Osteoblast (primary cell): ENCODE measurements around the gene INAVA. TPM values are rescaled to one million over a fixed set of nuclear protein-coding genes. Genes with fewer than 3 reads are reported as not detected.

ENCODE experiments used
- DNase-seq: peaks from one replicate; pipeline ENCODE4 v3.0.0; 2011; ENCODE audit warnings: low spot score, mixed read lengths; ENCODE audit not compliant: insufficient read length; ENCODE audit errors: missing footprints
- H2AFZ ChIP-seq: 2 replicates; pipeline ENCODE4 v1.6.0; 2011; ENCODE audit warnings: mild to moderate bottlenecking, low read length
- H3K27ac ChIP-seq: 2 replicates; pipeline ENCODE4 v1.5.1; 2011; ENCODE audit warnings: mild to moderate bottlenecking, low read depth, low read length, moderate library complexity
- H3K27me3 ChIP-seq: 2 replicates; pipeline ENCODE4 v1.6.0; 2012; ENCODE audit warnings: mild to moderate bottlenecking, control low read depth, inconsistent platforms, low read length, moderate library complexity; ENCODE audit not compliant: insufficient read depth
- H3K36me3 ChIP-seq: 2 replicates; pipeline ENCODE4 v1.5.1; 2011; ENCODE audit warnings: mild to moderate bottlenecking, low read length, control low read depth, moderate library complexity; ENCODE audit not compliant: insufficient read depth
- H3K4me1 ChIP-seq: 2 replicates; pipeline ENCODE4 v1.5.1; 2011; ENCODE audit warnings: mild to moderate bottlenecking, low read length, control low read depth, moderate library complexity; ENCODE audit not compliant: insufficient read depth
- H3K4me2 ChIP-seq: 2 replicates; pipeline ENCODE4 v1.6.0; 2011; ENCODE audit warnings: mild to moderate bottlenecking, low read length; ENCODE audit not compliant: insufficient read depth
- H3K4me3 ChIP-seq: fragments of 200-600 bp; sonication (generic); 3 replicates; pipeline ENCODE4 v1.5.1; 2012; ENCODE audit warnings: mild to moderate bottlenecking, low read length, inconsistent platforms; ENCODE audit not compliant: insufficient read depth
- H3K79me2 ChIP-seq: 2 replicates; pipeline ENCODE4 v1.6.0; 2012; ENCODE audit warnings: mild to moderate bottlenecking, low read length, control low read depth, inconsistent platforms; ENCODE audit not compliant: insufficient read depth
- H3K9me3 ChIP-seq: 2 replicates; pipeline ENCODE4 v1.5.1; 2011; ENCODE audit warnings: low read depth, low read length, control low read depth
- H4K20me1 ChIP-seq: 2 replicates; pipeline ENCODE4 v1.6.0; 2012; ENCODE audit warnings: mild to moderate bottlenecking, low read length, control low read depth; ENCODE audit not compliant: insufficient read depth
- total RNA-seq: library from RNA; depleted of rRNA; stranded (reverse); fragments of >200 nt; gene quantifications from 2 replicates; pipeline ENCODE4 v1.2.3, GENCODE V29; 2012
- TF ChIP-seq, protein P1 (sequence below): IDR thresholded peaks from 2 replicates; pipeline ENCODE4 v1.5.1; 2011; ENCODE audit warnings: mild to moderate bottlenecking, low read depth, low read length, moderate library complexity; ENCODE audit errors: extremely low read depth

The INAVA gene
- total RNA-seq, 1 donor, result 0.36 TPM

DNA sequence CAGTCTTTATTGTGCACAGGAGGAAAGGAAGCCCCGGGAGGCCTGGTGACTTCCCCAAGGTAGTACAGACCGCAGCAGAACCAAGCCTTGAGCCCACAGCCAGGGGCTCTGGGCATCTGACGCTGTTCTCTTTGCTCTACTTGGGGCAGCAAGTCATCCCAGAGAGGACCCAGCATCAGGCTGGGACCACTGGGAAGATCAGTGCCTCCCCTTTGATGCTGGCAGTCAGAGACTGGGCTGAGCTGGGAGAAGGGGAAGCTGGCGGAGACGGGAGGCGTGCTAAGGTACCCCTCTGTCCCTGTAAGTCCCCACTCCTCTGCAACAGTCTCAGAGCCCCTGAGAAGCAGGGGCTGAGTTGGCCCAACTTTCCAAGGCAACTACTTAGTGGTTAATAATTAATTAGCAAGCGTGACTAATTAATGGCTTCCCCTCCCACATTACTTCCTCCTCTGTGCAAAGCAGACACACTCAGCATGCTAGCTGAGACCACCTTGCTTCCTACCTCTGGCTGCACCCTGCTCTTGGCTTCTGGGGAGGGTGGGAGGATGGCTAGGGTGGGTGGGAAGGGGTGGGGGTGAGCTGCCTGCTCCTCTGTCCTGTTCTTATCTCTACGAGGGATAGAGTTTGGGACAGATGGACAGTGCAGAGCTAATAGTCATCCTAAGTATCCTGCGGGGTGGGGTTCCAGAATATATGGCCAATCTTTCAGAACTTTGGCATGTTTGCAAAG is 1.3 kb downstream of the INAVA start:
- H4K20me1 ChIP-seq, result no peaks in the 10 kb centered on the region
- H3K4me1 ChIP-seq, result no peaks in the 10 kb centered on the region
- H3K9me3 ChIP-seq, result no peaks in the 10 kb centered on the region
- H3K36me3 ChIP-seq, result no peaks in the 10 kb centered on the region
- H2AFZ ChIP-seq, result no peak overlapping the region
- H3K79me2 ChIP-seq, result no peaks in the 10 kb centered on the region
- no peak overlapping the region for H3K4me3 ChIP-seq
- no peak overlapping the region for H3K4me2 ChIP-seq
- H3K27me3 ChIP-seq, result peaks cover 30% of the 10 kb centered on the region
- DNase-seq, result no peak
- H3K27ac ChIP-seq, result no peak overlapping the region
- TF ChIP-seq, protein P1, sequence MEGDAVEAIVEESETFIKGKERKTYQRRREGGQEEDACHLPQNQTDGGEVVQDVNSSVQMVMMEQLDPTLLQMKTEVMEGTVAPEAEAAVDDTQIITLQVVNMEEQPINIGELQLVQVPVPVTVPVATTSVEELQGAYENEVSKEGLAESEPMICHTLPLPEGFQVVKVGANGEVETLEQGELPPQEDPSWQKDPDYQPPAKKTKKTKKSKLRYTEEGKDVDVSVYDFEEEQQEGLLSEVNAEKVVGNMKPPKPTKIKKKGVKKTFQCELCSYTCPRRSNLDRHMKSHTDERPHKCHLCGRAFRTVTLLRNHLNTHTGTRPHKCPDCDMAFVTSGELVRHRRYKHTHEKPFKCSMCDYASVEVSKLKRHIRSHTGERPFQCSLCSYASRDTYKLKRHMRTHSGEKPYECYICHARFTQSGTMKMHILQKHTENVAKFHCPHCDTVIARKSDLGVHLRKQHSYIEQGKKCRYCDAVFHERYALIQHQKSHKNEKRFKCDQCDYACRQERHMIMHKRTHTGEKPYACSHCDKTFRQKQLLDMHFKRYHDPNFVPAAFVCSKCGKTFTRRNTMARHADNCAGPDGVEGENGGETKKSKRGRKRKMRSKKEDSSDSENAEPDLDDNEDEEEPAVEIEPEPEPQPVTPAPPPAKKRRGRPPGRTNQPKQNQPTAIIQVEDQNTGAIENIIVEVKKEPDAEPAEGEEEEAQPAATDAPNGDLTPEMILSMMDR, result no peak

DNA sequence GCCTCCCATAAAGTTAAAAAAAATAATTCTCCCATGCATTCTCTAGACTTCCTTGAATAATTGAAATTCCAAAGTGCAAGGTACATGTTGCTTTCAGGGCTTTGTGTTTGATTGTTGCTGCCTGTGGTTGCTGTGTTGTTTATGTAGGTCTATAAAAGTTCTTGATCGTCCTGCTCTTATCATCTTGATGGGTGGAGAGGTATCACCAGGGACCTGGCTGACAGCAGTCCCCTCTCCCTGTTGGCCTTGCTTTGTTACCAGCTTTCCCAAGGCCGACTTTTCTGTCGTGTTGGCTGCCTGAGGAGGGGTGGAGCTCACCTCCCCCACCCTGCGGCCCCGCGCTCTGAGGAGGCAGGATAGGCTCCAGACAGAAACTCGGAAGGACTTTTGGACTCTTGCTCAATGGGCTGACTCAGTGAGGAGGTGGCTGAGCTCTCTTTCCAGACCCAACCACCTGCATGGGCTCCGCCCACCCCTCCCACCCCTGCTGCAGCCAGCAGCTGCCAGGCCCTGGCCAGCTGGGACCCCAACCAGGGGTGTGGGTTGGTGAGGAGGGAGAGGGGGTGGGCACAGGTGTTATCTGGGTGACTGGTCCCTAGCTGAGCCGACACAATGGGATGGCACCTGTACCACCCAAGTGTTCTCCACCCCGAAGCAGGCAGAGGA is 2.0 kb downstream of the INAVA start:
- no peak overlapping the region for H2AFZ ChIP-seq
- H3K4me1 ChIP-seq, result no peaks in the 10 kb centered on the region
- no peak for DNase-seq
- no peaks in the 10 kb centered on the region for H3K36me3 ChIP-seq
- no peak overlapping the region for H3K4me2 ChIP-seq
- H3K79me2 ChIP-seq, result no peaks in the 10 kb centered on the region
- H3K9me3 ChIP-seq, result no peaks in the 10 kb centered on the region
- no peak overlapping the region for H3K27ac ChIP-seq
- H3K27me3 ChIP-seq, result peaks cover 25% of the 10 kb centered on the region
- no peaks in the 10 kb centered on the region for H4K20me1 ChIP-seq
- no peak overlapping the region for H3K4me3 ChIP-seq
- TF ChIP-seq, protein P1, result no peak

DNA sequence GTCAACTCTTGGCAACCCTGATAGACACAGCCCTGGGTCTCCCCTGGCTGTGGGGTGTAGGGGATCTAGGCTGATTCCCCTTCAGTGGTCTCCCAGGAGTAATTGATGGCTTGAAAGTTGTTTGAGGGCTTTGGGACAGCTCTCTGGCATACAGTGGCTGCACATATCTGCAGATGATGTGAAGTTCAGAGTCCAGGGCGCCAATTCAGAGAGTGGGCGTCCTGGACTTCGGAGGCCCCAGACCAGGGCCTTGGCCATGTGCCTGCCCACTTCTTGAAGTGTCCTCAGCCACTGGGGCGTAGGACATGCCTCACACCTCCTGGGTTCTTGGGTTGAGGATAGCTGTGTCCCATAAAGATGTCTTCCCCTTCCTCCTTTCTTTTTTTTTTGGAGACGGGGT is 2.6 kb downstream of the INAVA start:
- Histone ChIP-seq H3K4me1 (no peaks in the 10 kb centered on the region), H3K36me3 (no peaks in the 10 kb centered on the region), H3K9me3 (no peaks in the 10 kb centered on the region), H3K4me2 (no peak overlapping the region), H3K27ac (no peak overlapping the region), H3K27me3 (peaks cover 19% of the 10 kb centered on the region), H2AFZ (no peak overlapping the region), H3K4me3 (no peak overlapping the region), H3K79me2 (no peaks in the 10 kb centered on the region), H4K20me1 (no peaks in the 10 kb centered on the region)
- no peak for DNase-seq
- TF ChIP-seq, protein P1, result no peak

DNA sequence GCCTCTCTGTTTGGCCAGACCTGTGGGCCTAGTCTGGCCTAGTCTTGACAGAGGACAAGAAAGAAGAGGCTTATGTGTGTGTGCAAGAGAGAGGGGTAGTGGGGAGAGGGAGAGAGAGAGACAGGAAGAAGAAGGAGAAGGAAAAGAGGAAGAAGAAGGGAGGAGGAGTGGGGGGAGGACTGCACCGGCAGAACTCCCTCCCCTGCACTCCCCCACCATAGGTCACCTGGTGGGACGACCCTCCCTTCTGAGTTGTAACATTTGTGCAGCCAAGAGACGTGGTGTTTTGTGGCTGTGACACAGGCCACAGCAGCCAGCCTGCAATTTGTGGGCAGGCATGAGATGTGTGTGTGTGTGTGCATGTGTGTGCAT is 4.3 kb downstream of the INAVA start:
- Histone ChIP-seq H3K4me3 (no peak overlapping the region), H3K9me3 (no peaks in the 10 kb centered on the region), H3K27me3 (peaks cover 2% of the 10 kb centered on the region), H3K4me1 (no peaks in the 10 kb centered on the region), H4K20me1 (no peaks in the 10 kb centered on the region), H3K27ac (no peak overlapping the region), H2AFZ (no peak overlapping the region), H3K79me2 (no peaks in the 10 kb centered on the region), H3K4me2 (no peak overlapping the region), H3K36me3 (no peaks in the 10 kb centered on the region)
- TF ChIP-seq, protein P1, result no peak
- no peak for DNase-seq
